Caco-2 (cell line): Measurements from ENCODE around the gene CDKN2B-AS1. TPM values are rescaled to one million over a fixed set of nuclear protein-coding genes. Genes with fewer than 3 reads are reported as not detected.

Experiments
- BruUV-seq: library from RNA; stranded (reverse); fragments of 400-500 nt; replicated peaks from 2 replicates; lab custom pipeline; 2021; lab: Mats Ljungman, UMichigan
- CTCF ChIA-PET: fragments of 300-600 bp; sonication (Branson Sonifier 250); formaldehyde crosslinking; loops from one replicate; lab custom pipeline; 2022; ENCODE audit warnings: antibody characterized with exemption; lab: Charles Lee
- POLR2A ChIA-PET: fragments of 300-600 bp; sonication (Branson Sonifier 250); formaldehyde crosslinking; loops from one replicate; lab custom pipeline; 2022; ENCODE audit warnings: antibody characterized with exemption; lab: Charles Lee
- DNase-seq, 2 experiments: peaks; one replicate each; pipeline versions ENCODE4 v3.0.0 to v3.0.0-alpha.2; 2020 to 2022
- H3K27me3 ChIP-seq: replicated peaks from 2 replicates; pipeline ENCODE4 v1.6.0; 2011; ENCODE audit warnings: low read length; ENCODE audit not compliant: control insufficient read depth, insufficient read depth
- H3K36me3 ChIP-seq: 2 replicates; pipeline ENCODE4 v1.5.1; 2011; ENCODE audit warnings: low read length; ENCODE audit not compliant: control insufficient read depth, insufficient read depth
- H3K4me1 ChIP-seq: fragments of 250-450 bp; sonication (Bioruptor Pico); 2 replicates; pipeline ENCODE4 v1.5.1; 2020; ENCODE audit warnings: mild to moderate bottlenecking
- H3K4me3 ChIP-seq: 2 replicates; pipeline ENCODE4 v1.5.1; 2011; ENCODE audit warnings: low read depth, mild to moderate bottlenecking, control low read depth, low read length
- H3K9me3 ChIP-seq: fragments of 250-450 bp; sonication (Bioruptor Pico); 2 replicates; pipeline ENCODE4 v1.5.1; 2020; ENCODE audit warnings: mild to moderate bottlenecking, moderate library complexity
- H3K27ac Mint-ChIP-seq: one replicate; pipeline ENCODE4 v1.8.0; 2022; ENCODE audit warnings: mixed read lengths; ENCODE audit not compliant: unreplicated experiment
- H3K27me3 Mint-ChIP-seq: one replicate; pipeline ENCODE4 v1.8.0; 2022; ENCODE audit warnings: mixed read lengths; ENCODE audit not compliant: insufficient read depth, unreplicated experiment
- H3K36me3 Mint-ChIP-seq: one replicate; pipeline ENCODE4 v1.8.0; 2022; ENCODE audit warnings: mild to moderate bottlenecking, mixed read lengths; ENCODE audit not compliant: insufficient read depth, unreplicated experiment
- H3K4me1 Mint-ChIP-seq: one replicate; pipeline ENCODE4 v1.8.0; 2022; ENCODE audit warnings: low read depth, mixed read lengths; ENCODE audit not compliant: unreplicated experiment
- H3K4me3 Mint-ChIP-seq: one replicate; pipeline ENCODE4 v1.8.0; 2022; ENCODE audit warnings: mild to moderate bottlenecking, moderate library complexity, mixed read lengths; ENCODE audit not compliant: unreplicated experiment
- H3K9me3 Mint-ChIP-seq: one replicate; pipeline ENCODE4 v1.8.0; 2022; ENCODE audit warnings: mixed read lengths; ENCODE audit not compliant: unreplicated experiment
- CTCF ChIP-seq, 2 experiments: fragments of 200-600 bp in 1 of 2; IDR thresholded peaks; 1 replicate in 1 of 2; 2 replicates in 1 of 2; pipeline versions ENCODE4 v1.5.1 to v1.8.0; 2011 to 2022; ENCODE audit warnings: antibody characterized with exemption in 1 of 2, control low read depth in 1 of 2, inconsistent platforms in 1 of 2, low read depth in 1 of 2, low read length in 1 of 2, mild to moderate bottlenecking in 1 of 2, moderate library complexity in 1 of 2; ENCODE audit not compliant: insufficient read depth in 1 of 2, severe bottlenecking in 1 of 2, unreplicated experiment in 1 of 2
- intact Hi-C: fragments of 100-400 bp; cut with micrococcal nuclease; formaldehyde crosslinking; loops from one replicate; pipeline ENCODE4 v1.10.0; 2022; ENCODE audit not compliant: unreplicated experiment
- total RNA-seq: library from RNA; stranded (reverse); gene quantifications from 2 replicates; pipeline ENCODE4 v1.2.3, GENCODE V29; 2022

The CDKN2B-AS1 gene
- total RNA-seq, 1 experiment from 2014 or later, result 1.2 TPM

GRCh38 chr9:21995006-21995665 is 545 bp downstream of the CDKN2B-AS1 start:
- BruUV-seq, result TSS peak; percentile 44
- H3K4me1 ChIP-seq, result peaks cover 3% of the 10 kb centered on the region; the same call in 1 of the 2 replicates
- intact Hi-C loops, result no loop called here
- peak overlapping the region; percentile 60 for H3K4me3 ChIP-seq
- Mint-ChIP-seq H3K4me1 (peaks cover 9% of the 10 kb centered on the region), H3K27me3 (no peaks in the 10 kb centered on the region), H3K27ac (peak overlapping the region; percentile 90), H3K9me3 (no peaks in the 10 kb centered on the region), H3K4me3 (peak overlapping the region; percentile 86), H3K36me3 (peaks cover 6% of the 10 kb centered on the region)
- H3K36me3 ChIP-seq, result no peaks in the 10 kb centered on the region
- ChIA-PET CTCF (interaction anchor here (0.9 to 2.2 kb wide), 2 partner anchors 14 to 249 kb away, joined by 4 to 13 read pairs; partner anchors contain the start of gene CDKN2B), POLR2A (interaction anchor here (0.6 to 1.5 kb wide), 6 partner anchors 14 to 209 kb away, joined by 4 to 9 read pairs (median 5); partner anchors contain the start of gene CDKN2B)
- DNase-seq, result peak; percentile 75 to 77
- no peaks in the 10 kb centered on the region for H3K27me3 ChIP-seq
- TF ChIP-seq CTCF (IDR thresholded peaks at IDR 0.05; ENCODE audit: insufficient read depth in 1 of 2, low read depth in 1 of 2, low read length in 1 of 2, severe bottlenecking in 1 of 2, unreplicated experiment in 1 of 2), result no peak
- H3K9me3 ChIP-seq, result no peaks in the 10 kb centered on the region

GRCh38 chr9:21995666-21996398 is 1.2 kb downstream of the CDKN2B-AS1 start:
- Histone ChIP-seq H3K4me1 (peaks cover 3% of the 10 kb centered on the region; the same call in 1 of the 2 replicates), H3K27me3 (no peaks in the 10 kb centered on the region), H3K4me3 (peak overlapping the region; percentile 60), H3K36me3 (no peaks in the 10 kb centered on the region), H3K9me3 (no peaks in the 10 kb centered on the region)
- Mint-ChIP-seq H3K27ac (peak overlapping the region; percentile 90), H3K9me3 (no peaks in the 10 kb centered on the region), H3K27me3 (no peaks in the 10 kb centered on the region), H3K4me3 (peak overlapping the region; percentile 86), H3K36me3 (peaks cover 6% of the 10 kb centered on the region), H3K4me1 (peaks cover 9% of the 10 kb centered on the region)
- BruUV-seq, result no TSS peak
- TF ChIP-seq CTCF (IDR thresholded peaks at IDR 0.05; ENCODE audit: insufficient read depth in 1 of 2, low read depth in 1 of 2, low read length in 1 of 2, severe bottlenecking in 1 of 2, unreplicated experiment in 1 of 2), result peak; percentile 16 to 23
- intact Hi-C loops, result no loop called here
- ChIA-PET POLR2A (interaction anchor here (1.0 kb wide), 1 partner anchor 13 kb away, joined by 3 read pairs; the partner anchor contains the start of gene CDKN2B), CTCF (interaction anchor here (2.2 kb wide), 1 partner anchor 13 kb away, joined by 13 read pairs; the partner anchor contains the start of gene CDKN2B)
- peak; percentile 41 to 71 for DNase-seq

DNA sequence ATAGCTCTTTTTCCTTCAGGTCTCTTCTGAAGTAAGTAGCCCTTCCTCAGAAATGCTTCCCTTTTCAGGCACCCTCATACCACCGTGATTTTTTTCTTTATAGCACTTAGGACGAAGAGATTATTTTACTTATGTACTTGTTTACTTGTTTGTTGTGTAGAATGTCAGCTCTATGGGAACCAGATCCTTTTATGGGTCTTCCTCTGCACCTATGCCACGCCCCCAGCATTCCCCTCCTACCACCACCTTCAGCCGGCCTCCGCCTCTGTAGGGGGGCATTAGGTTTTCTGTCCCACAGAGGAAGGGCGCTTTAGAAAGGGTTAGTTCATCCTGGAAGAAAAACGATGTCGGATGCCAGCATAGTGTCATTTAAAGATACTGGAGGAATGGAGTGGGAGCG is 1.8 kb downstream of the CDKN2B-AS1 start:
- DNase-seq, result no peak
- H3K27me3 Mint-ChIP-seq, result no peaks in the 10 kb centered on the region
- no peak for TF ChIP-seq CTCF (IDR thresholded peaks at IDR 0.05; ENCODE audit: insufficient read depth in 1 of 2, low read depth in 1 of 2, low read length in 1 of 2, severe bottlenecking in 1 of 2, unreplicated experiment in 1 of 2)
- peak overlapping the region; percentile 90 for H3K27ac Mint-ChIP-seq
- no peaks in the 10 kb centered on the region for H3K9me3 Mint-ChIP-seq
- intact Hi-C loops, result no loop called here
- ChIA-PET CTCF (no interaction called here), POLR2A (interaction anchor here (1.0 kb wide), 1 partner anchor 12 kb away, joined by 3 read pairs; the partner anchor contains the start of gene CDKN2B)
- H3K36me3 Mint-ChIP-seq, result peaks cover 6% of the 10 kb centered on the region
- H3K4me3 Mint-ChIP-seq, result peak overlapping the region; percentile 86
- peaks cover 3% of the 10 kb centered on the region; the same call in 1 of the 2 replicates for H3K4me1 ChIP-seq
- H3K4me3 ChIP-seq, result no peak overlapping the region
- peaks cover 9% of the 10 kb centered on the region for H3K4me1 Mint-ChIP-seq
- H3K27me3 ChIP-seq, result no peaks in the 10 kb centered on the region
- H3K9me3 ChIP-seq, result no peaks in the 10 kb centered on the region
- H3K36me3 ChIP-seq, result no peaks in the 10 kb centered on the region
- no TSS peak for BruUV-seq
